Fibroblast of the aortic adventitia (primary cell): ENCODE data around the gene TNPO3. TPM values are rescaled to one million over a fixed set of nuclear protein-coding genes. Genes with fewer than 3 reads are reported as not detected.

Experiments
- DNase-seq: peaks from one replicate; pipeline ENCODE4 v3.0.0-alpha.2; 2010; ENCODE audit warnings: low read depth
- H3K4me3 ChIP-seq: 2 replicates; pipeline ENCODE4 v1.5.1; 2011; ENCODE audit warnings: low read depth, mild to moderate bottlenecking, control low read depth, low read length, moderate library complexity
- CTCF ChIP-seq: IDR thresholded peaks from 2 replicates; pipeline ENCODE4 v1.5.1; 2011; ENCODE audit warnings: mild to moderate bottlenecking, low read length, control low read depth, inconsistent platforms; ENCODE audit not compliant: insufficient read depth
- total RNA-seq: library from RNA; depleted of rRNA; stranded (reverse); fragments of >200 nt; gene quantifications from 2 replicates; pipeline ENCODE4 v1.2.3, GENCODE V29; 2012; ENCODE audit warnings: low replicate concordance

The TNPO3 gene
- total RNA-seq, 1 donor, result 63.3 TPM

- no peak for TF ChIP-seq CTCF
- H3K4me3 ChIP-seq, result no peak overlapping the region
- DNase-seq, result no peak
Observed at GRCh38 chr7:128962899-128963298, 92.0 kb downstream of the TNPO3 start.

GRCh38 chr7:128961030-128961659 is 93.8 kb downstream of the TNPO3 start:
- no peak overlapping the region for H3K4me3 ChIP-seq
- TF ChIP-seq CTCF, result no peak
- no peak for DNase-seq

GRCh38 chr7:128959296-128959695 is 95.6 kb downstream of the TNPO3 start:
- DNase-seq, result no peak
- H3K4me3 ChIP-seq, result no peak overlapping the region
- TF ChIP-seq CTCF, result no peak

- no peak for TF ChIP-seq CTCF
- DNase-seq, result no peak
Observed at GRCh38 chr7:128955981-128956380, 98.9 kb downstream of the TNPO3 start.

GRCh38 chr7:128954830-128955802 is 99.8 kb downstream of the TNPO3 start:
- DNase-seq, result peak; percentile 78
- no peak overlapping the region for H3K4me3 ChIP-seq
- no peak for TF ChIP-seq CTCF

More at GRCh38 chr7:128955981-128956380, 98.9 kb downstream of the TNPO3 start:
- no peak overlapping the region for H3K4me3 ChIP-seq

GRCh38 chr7:128954150-128954549 is 100.8 kb downstream of the TNPO3 start:
- H3K4me3 ChIP-seq, result no peak overlapping the region
- DNase-seq, result no peak
- TF ChIP-seq CTCF, result no peak
